PFSK-1 (cell line): Measurements from ENCODE around the gene DCAF15.

ENCODE experiments used
- REST ChIP-seq, 2 experiments: IDR thresholded peaks; 2 replicates each; pipeline versions ENCODE4 v1.6.1 to v1.8.0; 2011 to 2012; ENCODE audit warnings: low read depth in 2 of 2, low read length in 2 of 2, control low read depth in 1 of 2, inconsistent platforms in 1 of 2, mild to moderate bottlenecking in 1 of 2, moderate library complexity in 1 of 2; ENCODE audit not compliant: insufficient read depth in 1 of 2
- TAF1 ChIP-seq: IDR thresholded peaks from 2 replicates; pipeline ENCODE4 v1.6.1; 2012; ENCODE audit warnings: low read length, control low read depth, borderline replicate concordance; ENCODE audit not compliant: insufficient read depth

DNA sequence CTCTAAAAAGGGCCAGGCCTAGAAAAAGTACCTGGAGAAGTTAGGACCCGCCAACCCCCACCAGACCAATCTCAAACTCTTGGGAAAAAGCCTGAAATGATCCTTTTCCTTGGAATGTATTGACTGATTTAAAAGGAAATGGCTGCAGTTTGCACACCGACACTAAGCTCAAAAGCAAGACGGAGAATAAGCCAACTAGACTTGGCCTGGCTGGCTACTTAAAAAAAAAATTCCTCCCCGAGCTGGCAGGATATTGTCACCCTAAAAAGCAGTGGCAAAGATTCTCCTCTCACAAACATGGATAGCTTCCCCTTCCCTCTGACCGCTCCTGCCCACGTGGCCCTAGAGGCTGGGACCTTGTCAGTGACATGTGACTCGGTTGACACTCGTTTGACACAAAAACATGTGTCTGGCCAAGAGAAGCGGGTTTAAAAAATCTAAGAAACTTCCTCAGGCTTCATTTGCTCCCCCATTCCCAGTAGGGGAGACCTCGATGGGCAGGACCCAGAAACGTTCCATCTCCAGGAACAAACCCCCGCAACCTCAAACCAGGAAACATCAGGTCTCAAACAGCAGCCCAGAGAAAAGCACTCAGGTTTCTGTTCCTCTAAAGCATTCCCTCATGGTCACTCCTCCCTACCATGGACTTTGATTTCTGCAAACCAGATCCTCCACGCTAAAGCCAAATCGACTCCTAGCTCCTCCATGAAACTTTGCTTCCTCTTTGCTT lies 52.5 kb downstream of the DCAF15 start:
- TF ChIP-seq REST (IDR thresholded peaks at IDR 0.05; ENCODE audit: insufficient read depth in 1 of 2, low read depth in 2 of 2, low read length in 2 of 2) (no peak), TAF1 (no peak)
